DND-41 (cell line): Measurements from ENCODE around the gene VSNL1.

Source experiments
- EZH2 ChIP-seq: IDR thresholded peaks from 3 replicates; pipeline ENCODE4 v1.6.1; 2012; ENCODE audit warnings: borderline replicate concordance, low read depth, mild to moderate bottlenecking, moderate library complexity, low read length, inconsistent platforms; ENCODE audit not compliant: severe bottlenecking
- TF ChIP-seq, protein P1 (sequence below): IDR thresholded peaks from 2 replicates; pipeline ENCODE4 v1.5.1; 2012; ENCODE audit warnings: borderline replicate concordance, low read length, moderate library complexity, mild to moderate bottlenecking; ENCODE audit not compliant: poor library complexity, severe bottlenecking; ENCODE audit errors: extremely low read depth

- TF ChIP-seq EZH2: no peak
- TF ChIP-seq, protein P1, sequence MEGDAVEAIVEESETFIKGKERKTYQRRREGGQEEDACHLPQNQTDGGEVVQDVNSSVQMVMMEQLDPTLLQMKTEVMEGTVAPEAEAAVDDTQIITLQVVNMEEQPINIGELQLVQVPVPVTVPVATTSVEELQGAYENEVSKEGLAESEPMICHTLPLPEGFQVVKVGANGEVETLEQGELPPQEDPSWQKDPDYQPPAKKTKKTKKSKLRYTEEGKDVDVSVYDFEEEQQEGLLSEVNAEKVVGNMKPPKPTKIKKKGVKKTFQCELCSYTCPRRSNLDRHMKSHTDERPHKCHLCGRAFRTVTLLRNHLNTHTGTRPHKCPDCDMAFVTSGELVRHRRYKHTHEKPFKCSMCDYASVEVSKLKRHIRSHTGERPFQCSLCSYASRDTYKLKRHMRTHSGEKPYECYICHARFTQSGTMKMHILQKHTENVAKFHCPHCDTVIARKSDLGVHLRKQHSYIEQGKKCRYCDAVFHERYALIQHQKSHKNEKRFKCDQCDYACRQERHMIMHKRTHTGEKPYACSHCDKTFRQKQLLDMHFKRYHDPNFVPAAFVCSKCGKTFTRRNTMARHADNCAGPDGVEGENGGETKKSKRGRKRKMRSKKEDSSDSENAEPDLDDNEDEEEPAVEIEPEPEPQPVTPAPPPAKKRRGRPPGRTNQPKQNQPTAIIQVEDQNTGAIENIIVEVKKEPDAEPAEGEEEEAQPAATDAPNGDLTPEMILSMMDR: no peak
Measured at GRCh38 chr2:17538844-17539554, 1.5 kb upstream of the VSNL1 start.
